ENCODE data around the gene PRKAR1B.

DNA sequence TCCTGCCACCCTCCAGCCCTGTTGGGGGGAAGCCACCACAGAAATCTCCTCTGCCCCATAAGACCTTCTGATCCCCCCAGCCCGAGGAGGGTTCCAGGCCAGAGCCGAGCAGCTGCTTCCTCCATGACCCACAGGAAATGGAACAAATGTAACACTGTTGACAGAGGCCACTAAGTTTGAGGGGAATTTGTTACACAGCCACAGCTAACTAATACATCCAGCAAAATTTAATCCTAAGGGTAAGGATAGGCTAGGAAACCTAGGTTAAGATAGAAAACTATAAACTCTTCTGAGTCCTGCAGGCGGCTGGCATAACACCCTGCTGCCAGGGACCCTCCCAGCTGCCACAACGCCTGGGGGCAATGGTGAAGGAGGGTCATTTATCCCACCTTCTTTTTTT is 140.6 kb downstream of the PRKAR1B start:
- TF ChIP-seq CTCF (IDR thresholded peaks at IDR 0.05) (no peak), POLR2A (IDR thresholded peaks at IDR 0.05) (no peak)
